Right lobe of liver (tissue), 6 donors: ENCODE measurements around the gene MPST. TPM values are rescaled to one million over a fixed set of nuclear protein-coding genes. Genes with fewer than 3 reads are reported as not detected.

Experiments used
- ATAC-seq, 4 donors: fragments of 200-7000 bp; cut with Tn5 transposase; one replicate each; pipeline ENCODE4 v1.9.1; 2020; ENCODE audit warnings: mild to moderate bottlenecking in 4 of 4, moderate library complexity in 4 of 4
- DNase-seq, 3 donors: peaks; one replicate each; pipeline ENCODE4 v3.0.0-alpha.2; 2020
- H3K27ac ChIP-seq, 3 donors: fragments of 200-600 bp; one replicate each; pipeline ENCODE4 v1.8.0; 2022
- H3K27me3 ChIP-seq, 2 donors: fragments of 200-600 bp; one replicate each; pipeline ENCODE4 v1.8.0; 2022
- H3K36me3 ChIP-seq, 4 donors: fragments of 200-600 bp; sonication (generic) in 1 of 4; one replicate each; pipeline versions ENCODE4 v1.5.1 to v1.8.0; 2017 to 2022; ENCODE audit warnings: control low read depth in 1 of 4
- H3K4me1 ChIP-seq, 4 donors: fragments of 200-600 bp; sonication (generic) in 1 of 4; one replicate each; pipeline versions ENCODE4 v1.5.1 to v1.8.0; 2017 to 2022; ENCODE audit warnings: control low read depth in 1 of 4
- H3K4me3 ChIP-seq, 3 donors: fragments of 200-600 bp; one replicate each; pipeline ENCODE4 v1.8.0; 2022
- H3K9me3 ChIP-seq, 4 donors: fragments of 200-600 bp; sonication (generic) in 1 of 4; one replicate each; pipeline versions ENCODE4 v1.5.1 to v1.8.0; 2017 to 2022; ENCODE audit warnings: control low read depth in 1 of 4
- CTCF ChIP-seq, 4 donors: fragments of 200-600 bp in 3 of 4; fragments of 450-650 bp in 1 of 4; IDR thresholded peaks; one replicate each; pipeline versions ENCODE4 v1.5.1 to v1.8.0; 2016 to 2022; ENCODE audit warnings: antibody characterized with exemption in 4 of 4, mild to moderate bottlenecking in 2 of 4
- POLR2A ChIP-seq: fragments of 450-650 bp; IDR thresholded peaks from one replicate; pipeline ENCODE4 v1.6.1; 2017; ENCODE audit warnings: antibody characterized with exemption, mild to moderate bottlenecking
- WGBS: methylation state at CpG from one replicate; pipeline ENCODE4 v1.1.6; 2018; ENCODE audit warnings: low coverage, low lambda C conversion rate; ENCODE audit not compliant: insufficient coverage; ENCODE audit errors: missing lambda C conversion rate; 5-methylcytosine and 5-hydroxymethylcytosine counted together
- intact Hi-C, 2 donors: fragments of 100-400 bp; cut with DNase I; formaldehyde crosslinking; loops; one replicate each; pipeline versions ENCODE4 v1.11.2 to v1.14.1; 2022
- total RNA-seq, 6 experiments: library from RNA; depleted of rRNA in 2 of 6; stranded (reverse); fragments of >200 nt in 2 of 6; fragmentation: NEBNext Ultra II Directional in 3 of 6; extraction: Animal tissue kit (Norgen Biotek cat#: 25700) in 3 of 6; gene quantifications; one replicate each; pipeline versions ENCODE4 v1.1.0 to v1.2.4, GENCODE V29; 2016 to 2023
- donor health status: DM: no; HTN: yes; CAD: no.
- donor health status: DM: no; HTN: no; CAD: no.
- donor health status: DM: no; HTN: no; CAD: no.
- donor health status: DM: no; HTN: yes; CAD: no.
- donor health status: DM: no; HTN: yes; CAD: no.

The MPST gene
- total RNA-seq, 6 experiments from 2014 or later: 153 to 301 (median 214) TPM

- no peak for DNase-seq
- intact Hi-C loops: no loop called here
- peaks cover 0 to 24% (median 10%) of the 10 kb centered on the region in 4 donors for H3K4me1 ChIP-seq
- WGBS: 92% methylated on average over 4 of the region's 6 CpGs
- H3K4me3 ChIP-seq: no peak overlapping the region
- H3K9me3 ChIP-seq: no peaks in the 10 kb centered on the region
- ATAC-seq: no peak
- H3K27ac ChIP-seq: no peak overlapping the region
- no peaks in the 10 kb centered on the region for H3K36me3 ChIP-seq
- no peak for TF ChIP-seq CTCF (IDR thresholded peaks at IDR 0.05)
- TF ChIP-seq POLR2A: no peak
- no peaks in the 10 kb centered on the region for H3K27me3 ChIP-seq
These were observed 27.0 kb downstream of the MPST start for GRCh38 chr22:37046589-37046988.

- Histone ChIP-seq H3K4me3 (no peak overlapping the region), H3K4me1 (peaks cover 0 to 28% (median 10%) of the 10 kb centered on the region in 4 donors), H3K9me3 (no peaks in the 10 kb centered on the region), H3K27ac (no peak overlapping the region), H3K36me3 (no peaks in the 10 kb centered on the region), H3K27me3 (no peaks in the 10 kb centered on the region)
- intact Hi-C loops: no loop called here
- 100% methylated on average over 3 of the region's 7 CpGs for WGBS
- no peak for DNase-seq
- TF ChIP-seq CTCF (IDR thresholded peaks at IDR 0.05) (no peak), POLR2A (no peak)
- no peak for ATAC-seq
These were observed 27.5 kb downstream of the MPST start for GRCh38 chr22:37047006-37047405.

- Histone ChIP-seq H3K27me3 (no peaks in the 10 kb centered on the region), H3K36me3 (no peaks in the 10 kb centered on the region), H3K4me1 (peaks cover 0 to 24% (median 7%) of the 10 kb centered on the region in 4 donors), H3K27ac (no peak overlapping the region), H3K4me3 (no peak overlapping the region), H3K9me3 (no peaks in the 10 kb centered on the region)
- DNase-seq (no peak), ATAC-seq (no peak)
- intact Hi-C loops: no loop called here
- 100% methylated on average over 4 of the region's 6 CpGs for WGBS
- TF ChIP-seq CTCF (IDR thresholded peaks at IDR 0.05) (no peak), POLR2A (no peak)
These were observed 28.6 kb downstream of the MPST start for GRCh38 chr22:37048133-37048532.

- H3K27me3 ChIP-seq: no peaks in the 10 kb centered on the region
- WGBS: no CpG with 5 or more reads among the region's 2 CpGs
- intact Hi-C loops: no loop called here
- no peak for ATAC-seq
- DNase-seq: no peak
- no peak for TF ChIP-seq CTCF (IDR thresholded peaks at IDR 0.05)
- no peak for TF ChIP-seq POLR2A
- no peaks in the 10 kb centered on the region for H3K36me3 ChIP-seq
- H3K9me3 ChIP-seq: no peaks in the 10 kb centered on the region
- H3K27ac ChIP-seq: no peak overlapping the region
- H3K4me3 ChIP-seq: no peak overlapping the region
- peaks cover 0 to 13% (median 3%) of the 10 kb centered on the region in 4 donors for H3K4me1 ChIP-seq
These were observed 29.7 kb downstream of the MPST start for GRCh38 chr22:37049224-37049623.

- Histone ChIP-seq H3K36me3 (no peaks in the 10 kb centered on the region), H3K4me3 (no peak overlapping the region), H3K9me3 (no peaks in the 10 kb centered on the region), H3K27me3 (no peaks in the 10 kb centered on the region), H3K4me1 (peaks cover 0 to 9% (median 0%) of the 10 kb centered on the region in 4 donors), H3K27ac (no peak overlapping the region)
- TF ChIP-seq POLR2A (no peak), CTCF (IDR thresholded peaks at IDR 0.05) (no peak)
- WGBS: 17% methylated on average over 1 of the region's 6 CpGs
- DNase-seq: no peak
- intact Hi-C loops: no loop called here
- no peak for ATAC-seq
These were observed 31.4 kb downstream of the MPST start for GRCh38 chr22:37050913-37051312.
